IPS-18a (cell line): ENCODE measurements around the gene THRAP3.
A peak's percentile ranks its signal among the peaks of the same experiment; 100 is the strongest.

Source experiments
- H3K27ac ChIP-seq: one replicate; pipeline ENCODE4 v1.5.1; 2013; ENCODE audit warnings: low read length
- H3K27me3 ChIP-seq: one replicate; pipeline ENCODE4 v1.6.1; 2013; ENCODE audit warnings: mild to moderate bottlenecking, low read length; ENCODE audit not compliant: control insufficient read depth, insufficient read depth
- H3K36me3 ChIP-seq: one replicate; pipeline ENCODE4 v1.6.1; 2013; ENCODE audit warnings: low read depth, low read length; ENCODE audit not compliant: control insufficient read depth
- H3K4me1 ChIP-seq: one replicate; pipeline ENCODE4 v1.6.1; 2013; ENCODE audit warnings: low read depth, low read length; ENCODE audit not compliant: control insufficient read depth
- H3K4me3 ChIP-seq: one replicate; pipeline ENCODE4 v1.5.1; 2013; ENCODE audit warnings: low read length
- H3K9ac ChIP-seq: one replicate; pipeline ENCODE4 v1.6.1; 2013; ENCODE audit warnings: mild to moderate bottlenecking, low read length, moderate library complexity
- H3K9me3 ChIP-seq: one replicate; pipeline ENCODE4 v1.6.1; 2013; ENCODE audit warnings: low read depth, low read length; ENCODE audit not compliant: control insufficient read depth

The THRAP3 gene, protein sequence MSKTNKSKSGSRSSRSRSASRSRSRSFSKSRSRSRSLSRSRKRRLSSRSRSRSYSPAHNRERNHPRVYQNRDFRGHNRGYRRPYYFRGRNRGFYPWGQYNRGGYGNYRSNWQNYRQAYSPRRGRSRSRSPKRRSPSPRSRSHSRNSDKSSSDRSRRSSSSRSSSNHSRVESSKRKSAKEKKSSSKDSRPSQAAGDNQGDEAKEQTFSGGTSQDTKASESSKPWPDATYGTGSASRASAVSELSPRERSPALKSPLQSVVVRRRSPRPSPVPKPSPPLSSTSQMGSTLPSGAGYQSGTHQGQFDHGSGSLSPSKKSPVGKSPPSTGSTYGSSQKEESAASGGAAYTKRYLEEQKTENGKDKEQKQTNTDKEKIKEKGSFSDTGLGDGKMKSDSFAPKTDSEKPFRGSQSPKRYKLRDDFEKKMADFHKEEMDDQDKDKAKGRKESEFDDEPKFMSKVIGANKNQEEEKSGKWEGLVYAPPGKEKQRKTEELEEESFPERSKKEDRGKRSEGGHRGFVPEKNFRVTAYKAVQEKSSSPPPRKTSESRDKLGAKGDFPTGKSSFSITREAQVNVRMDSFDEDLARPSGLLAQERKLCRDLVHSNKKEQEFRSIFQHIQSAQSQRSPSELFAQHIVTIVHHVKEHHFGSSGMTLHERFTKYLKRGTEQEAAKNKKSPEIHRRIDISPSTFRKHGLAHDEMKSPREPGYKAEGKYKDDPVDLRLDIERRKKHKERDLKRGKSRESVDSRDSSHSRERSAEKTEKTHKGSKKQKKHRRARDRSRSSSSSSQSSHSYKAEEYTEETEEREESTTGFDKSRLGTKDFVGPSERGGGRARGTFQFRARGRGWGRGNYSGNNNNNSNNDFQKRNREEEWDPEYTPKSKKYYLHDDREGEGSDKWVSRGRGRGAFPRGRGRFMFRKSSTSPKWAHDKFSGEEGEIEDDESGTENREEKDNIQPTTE

DNA sequence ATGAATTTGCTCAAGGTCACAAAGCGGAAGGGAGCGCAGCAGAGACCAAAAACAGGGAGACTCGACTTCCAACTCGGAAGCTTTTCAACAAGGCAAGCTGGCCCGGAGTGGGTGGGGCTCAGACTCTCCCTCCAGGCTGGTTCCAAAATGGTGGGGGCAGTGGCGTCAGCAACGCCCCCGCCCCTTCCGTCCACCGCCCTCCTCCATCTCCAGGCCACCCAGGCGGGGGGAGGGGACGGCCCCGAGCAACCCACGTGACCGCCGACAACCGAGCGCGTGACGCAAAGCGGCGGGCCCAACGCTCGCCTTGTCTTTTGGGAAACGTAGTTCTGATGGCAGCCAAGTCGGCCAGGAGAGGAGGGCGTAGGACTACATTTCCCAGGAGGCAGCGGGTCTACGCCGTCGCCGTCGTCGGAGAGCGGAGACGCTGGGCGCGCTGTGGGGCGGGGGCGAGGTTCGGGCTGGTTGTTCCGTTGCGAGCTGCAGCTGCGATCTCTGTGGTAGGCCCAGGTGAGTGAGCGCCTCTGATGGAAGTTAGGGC lies at the start of gene THRAP3:
TSS of gene THRAP3 (plus strand) at position 448 of the 541 bp plus-strand sequence. CDS start 58,121 bp downstream, outside the sequence.
- peak within 1 kb of the TSS; percentile 90 for H3K27ac ChIP-seq
- H3K36me3 ChIP-seq, result peaks cover 20% of the 10 kb centered on the region
- H3K4me3 ChIP-seq, result peak within 1 kb of the TSS; percentile 99
- no peaks in the 10 kb centered on the region for H3K9me3 ChIP-seq
- peak within 1 kb of the TSS; percentile 96 for H3K9ac ChIP-seq
- no peaks in the 10 kb centered on the region for H3K27me3 ChIP-seq
- H3K4me1 ChIP-seq, result peaks cover 7% of the 10 kb centered on the region

GRCh38 chr1:36174713-36175112 lies 49.5 kb upstream of the THRAP3 start:
- H3K27me3 ChIP-seq, result no peaks in the 10 kb centered on the region
- no peak overlapping the region for H3K9ac ChIP-seq
- H3K27ac ChIP-seq, result no peak overlapping the region
- H3K4me1 ChIP-seq, result peaks cover 9% of the 10 kb centered on the region
- H3K9me3 ChIP-seq, result no peaks in the 10 kb centered on the region
- no peak overlapping the region for H3K4me3 ChIP-seq
- peaks cover 42% of the 10 kb centered on the region for H3K36me3 ChIP-seq

GRCh38 chr1:36175137-36176095 lies 48.8 kb upstream of the THRAP3 start:
- peaks cover 49% of the 10 kb centered on the region for H3K36me3 ChIP-seq
- H3K4me1 ChIP-seq, result peaks cover 9% of the 10 kb centered on the region
- H3K27ac ChIP-seq, result no peak overlapping the region
- H3K27me3 ChIP-seq, result no peaks in the 10 kb centered on the region
- H3K9me3 ChIP-seq, result no peaks in the 10 kb centered on the region
- no peak overlapping the region for H3K4me3 ChIP-seq
- H3K9ac ChIP-seq, result peak overlapping the region; percentile 23

DNA sequence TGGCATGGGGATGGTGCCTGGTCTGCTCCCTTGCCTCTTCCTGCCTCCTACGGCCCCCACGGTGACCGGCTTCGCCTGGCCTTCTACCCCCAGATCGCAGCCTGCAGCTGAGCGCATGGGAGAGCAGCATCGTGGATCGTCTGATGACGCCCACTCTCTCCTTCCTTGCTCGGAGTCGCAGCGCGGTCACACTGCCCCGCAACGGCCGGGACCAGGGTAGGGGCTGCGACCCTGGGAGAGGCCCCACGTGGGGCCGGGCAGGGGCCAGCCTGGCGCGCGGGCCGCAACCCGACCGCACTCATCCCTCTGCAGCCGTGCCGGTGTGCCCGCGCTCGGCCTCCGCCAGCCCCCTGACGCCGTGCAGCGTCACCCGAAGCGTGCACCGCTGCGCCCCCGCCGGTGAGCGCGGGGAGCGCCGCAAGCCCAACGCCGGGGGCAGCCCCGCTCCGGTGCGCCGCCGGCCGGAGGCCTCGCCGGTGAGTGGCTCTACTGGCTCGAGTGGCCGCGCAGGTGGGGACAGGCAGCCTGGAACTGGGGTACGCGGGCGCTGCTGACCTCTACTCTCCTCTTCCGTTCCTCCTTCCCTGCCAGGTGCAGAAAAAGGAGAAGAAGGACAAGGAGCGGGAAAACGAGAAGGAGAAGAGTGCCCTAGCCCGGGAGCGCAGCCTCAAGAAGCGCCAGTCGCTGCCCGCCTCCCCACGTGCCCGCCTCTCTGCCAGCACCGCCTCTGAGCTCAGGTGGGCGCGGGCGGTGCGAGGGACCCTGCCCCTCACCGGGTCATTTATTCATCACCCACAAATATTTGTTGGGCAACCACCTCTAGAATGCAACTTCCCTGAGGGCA lies 47.9 kb upstream of the THRAP3 start:
- Histone ChIP-seq H3K9me3 (no peaks in the 10 kb centered on the region), H3K27me3 (no peaks in the 10 kb centered on the region), H3K36me3 (peaks cover 49% of the 10 kb centered on the region), H3K4me3 (no peak overlapping the region), H3K27ac (no peak overlapping the region), H3K4me1 (peaks cover 9% of the 10 kb centered on the region), H3K9ac (peak overlapping the region; percentile 23)

DNA sequence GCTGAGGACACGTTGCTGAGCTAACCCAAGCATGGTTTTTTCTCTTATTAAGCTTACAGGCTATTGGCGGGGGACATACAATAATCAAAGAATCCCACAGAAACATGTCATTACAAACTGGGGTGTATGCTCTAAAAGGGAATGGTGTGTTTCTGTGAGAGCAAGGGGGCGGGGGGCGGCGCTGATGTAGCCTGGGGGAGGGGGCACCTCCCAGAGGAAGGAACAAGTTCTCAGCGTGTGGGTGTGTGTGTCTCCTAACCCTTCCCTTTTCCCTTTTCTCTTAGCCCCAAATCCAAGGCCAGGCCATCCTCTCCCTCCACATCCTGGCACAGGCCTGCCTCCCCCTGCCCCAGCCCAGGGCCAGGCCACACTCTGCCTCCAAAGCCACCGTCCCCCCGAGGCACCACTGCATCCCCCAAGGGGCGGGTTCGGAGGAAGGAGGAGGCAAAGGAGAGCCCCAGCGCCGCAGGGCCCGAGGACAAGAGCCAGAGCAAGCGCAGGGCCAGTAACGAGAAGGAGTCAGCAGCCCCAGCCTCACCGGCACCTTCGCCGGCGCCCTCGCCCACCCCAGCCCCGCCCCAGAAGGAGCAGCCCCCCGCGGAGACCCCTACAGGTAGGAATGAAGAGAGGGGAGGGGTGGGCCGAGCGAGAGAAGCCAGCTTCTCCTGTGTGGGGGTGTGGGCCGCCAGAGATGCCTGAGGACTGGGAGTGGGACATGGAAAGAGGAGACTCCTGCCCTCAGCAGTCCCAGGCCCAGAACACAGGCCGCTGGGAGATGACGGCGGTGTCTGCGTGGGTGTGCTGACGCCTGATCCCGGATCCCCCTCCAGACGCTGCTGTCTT lies 46.4 kb upstream of the THRAP3 start:
- Histone ChIP-seq H3K27me3 (no peaks in the 10 kb centered on the region), H3K9ac (peak overlapping the region; percentile 53), H3K27ac (no peak overlapping the region), H3K9me3 (no peaks in the 10 kb centered on the region), H3K4me3 (peak overlapping the region; percentile 63), H3K36me3 (peaks cover 34% of the 10 kb centered on the region), H3K4me1 (peaks cover 9% of the 10 kb centered on the region)

GRCh38 chr1:36178471-36179219 lies 45.6 kb upstream of the THRAP3 start:
- Histone ChIP-seq H3K9me3 (no peaks in the 10 kb centered on the region), H3K27ac (no peak overlapping the region), H3K4me1 (peaks cover 9% of the 10 kb centered on the region), H3K36me3 (peaks cover 26% of the 10 kb centered on the region), H3K27me3 (no peaks in the 10 kb centered on the region), H3K4me3 (peak overlapping the region; percentile 63), H3K9ac (peak overlapping the region; percentile 53)

DNA sequence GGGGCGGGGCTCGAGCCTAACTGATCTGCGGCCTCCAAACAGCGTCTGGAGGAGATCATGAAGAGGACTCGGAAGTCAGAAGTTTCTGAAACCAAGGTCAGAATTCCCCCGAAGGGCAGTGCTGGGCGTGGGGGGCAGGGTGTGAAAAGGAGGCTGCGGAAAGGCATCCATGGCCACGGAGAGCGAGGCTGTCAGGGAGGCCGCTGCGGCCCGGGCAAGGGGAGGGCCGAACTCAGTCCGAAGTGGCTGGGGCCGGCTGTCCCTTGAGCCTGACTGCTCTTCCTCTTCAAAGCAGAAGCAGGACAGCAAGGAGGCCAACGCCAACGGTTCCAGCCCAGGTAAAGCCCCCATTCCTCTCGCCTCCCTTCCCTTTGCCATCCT lies 45.0 kb upstream of the THRAP3 start:
- no peaks in the 10 kb centered on the region for H3K27me3 ChIP-seq
- H3K36me3 ChIP-seq, result peaks cover 21% of the 10 kb centered on the region
- no peak overlapping the region for H3K27ac ChIP-seq
- no peaks in the 10 kb centered on the region for H3K9me3 ChIP-seq
- H3K9ac ChIP-seq, result no peak overlapping the region
- H3K4me3 ChIP-seq, result peak overlapping the region; percentile 63
- peaks cover 9% of the 10 kb centered on the region for H3K4me1 ChIP-seq

DNA sequence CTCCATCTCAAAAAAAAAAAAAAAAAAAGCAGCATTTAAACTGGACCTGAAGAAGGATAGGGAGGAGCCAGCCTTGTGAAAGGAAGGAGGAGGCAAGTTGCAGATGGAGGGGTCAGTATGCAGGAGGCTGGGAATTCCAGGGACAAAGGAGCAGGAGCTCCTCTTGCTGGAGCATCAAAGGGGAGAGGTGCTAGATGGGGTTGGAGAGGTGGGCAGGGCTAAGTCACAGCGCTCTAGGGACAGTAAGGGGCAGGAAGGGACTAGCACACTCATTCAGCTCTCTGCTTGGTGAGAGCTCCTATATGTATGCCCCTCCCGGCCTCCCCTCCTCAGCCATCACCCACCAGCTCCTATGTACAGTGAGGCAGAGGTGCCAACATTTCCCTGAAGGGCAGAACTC lies 41.5 kb upstream of the THRAP3 start:
- H3K27ac ChIP-seq, result no peak overlapping the region
- H3K4me1 ChIP-seq, result peaks cover 7% of the 10 kb centered on the region
- no peaks in the 10 kb centered on the region for H3K9me3 ChIP-seq
- H3K9ac ChIP-seq, result no peak overlapping the region
- H3K36me3 ChIP-seq, result peaks cover 14% of the 10 kb centered on the region
- no peaks in the 10 kb centered on the region for H3K27me3 ChIP-seq
- H3K4me3 ChIP-seq, result no peak overlapping the region

- H3K27ac ChIP-seq, result no peak overlapping the region
- no peak overlapping the region for H3K4me3 ChIP-seq
- no peaks in the 10 kb centered on the region for H3K9me3 ChIP-seq
- no peak overlapping the region for H3K9ac ChIP-seq
- no peaks in the 10 kb centered on the region for H3K27me3 ChIP-seq
- H3K4me1 ChIP-seq, result peaks cover 11% of the 10 kb centered on the region
- peaks cover 14% of the 10 kb centered on the region for H3K36me3 ChIP-seq
Measured at GRCh38 chr1:36183309-36183856, 40.9 kb upstream of the THRAP3 start.
